NOMO-1 (cell line): ENCODE measurements around the gene CTNNAL1.
"Not testable (repeated sequence)": the region's sequence is repeated elsewhere in the genome, so short reads cannot be mapped to it uniquely, and the experiment has no call there.

ENCODE experiments used
- DNase-seq, 2 experiments: peaks; one replicate each; lab custom pipeline; 2025; ENCODE audit not compliant: unreplicated experiment in 2 of 2; lab: John Stamatoyannopoulos, UW

Gene CTNNAL1

GRCh38 chr9:108997112-108997511, 16.2 kb downstream of the CTNNAL1 start:
- DNase-seq = peak in 1 of 2 experiments; percentile 31

GRCh38 chr9:108996643-108997042, 16.7 kb downstream of the CTNNAL1 start:
- peak; percentile 29 to 63 for DNase-seq

- DNase-seq = peak; percentile 16 to 76
Observed at GRCh38 chr9:108994695-108995094, 18.6 kb downstream of the CTNNAL1 start.

DNA sequence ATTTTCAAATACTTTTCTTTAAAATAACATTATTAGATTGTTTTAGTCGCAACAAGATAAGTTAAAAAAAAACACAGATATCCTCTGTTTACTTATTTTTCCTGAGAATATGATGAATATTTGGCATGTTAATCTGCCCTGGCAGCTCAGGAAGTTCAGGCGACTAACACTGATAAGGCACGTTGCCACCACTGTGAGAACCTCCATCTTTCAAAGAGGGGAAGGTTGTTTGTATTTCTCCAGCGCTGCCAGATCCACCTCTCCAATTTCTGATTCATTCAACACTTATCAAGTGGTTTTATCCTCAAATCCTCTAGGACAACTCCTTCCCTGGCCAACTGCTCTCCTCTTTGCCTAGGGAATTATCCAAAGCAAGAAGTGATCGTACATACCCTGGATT, 21.8 kb downstream of the CTNNAL1 start:
- DNase-seq = no peak

DNA sequence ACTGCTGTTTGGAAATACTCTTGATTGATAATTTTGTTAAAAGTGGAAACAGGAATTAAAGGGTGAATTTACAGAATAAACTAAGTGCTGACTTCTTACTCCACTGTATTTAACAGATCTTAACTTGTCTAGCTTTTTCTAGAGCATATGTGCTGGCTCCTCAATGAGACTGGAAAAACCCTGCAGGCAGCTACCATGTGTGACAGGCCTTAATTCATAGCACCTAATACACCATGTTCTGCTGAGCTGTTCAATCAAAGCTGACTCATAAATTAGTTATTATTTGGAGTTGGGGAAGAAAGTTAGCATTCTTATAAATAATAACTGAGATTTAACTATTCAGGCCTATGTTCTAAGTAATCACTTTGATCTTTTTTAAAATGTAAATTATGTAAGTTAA, 29.4 kb downstream of the CTNNAL1 start:
- DNase-seq = no peak

DNA sequence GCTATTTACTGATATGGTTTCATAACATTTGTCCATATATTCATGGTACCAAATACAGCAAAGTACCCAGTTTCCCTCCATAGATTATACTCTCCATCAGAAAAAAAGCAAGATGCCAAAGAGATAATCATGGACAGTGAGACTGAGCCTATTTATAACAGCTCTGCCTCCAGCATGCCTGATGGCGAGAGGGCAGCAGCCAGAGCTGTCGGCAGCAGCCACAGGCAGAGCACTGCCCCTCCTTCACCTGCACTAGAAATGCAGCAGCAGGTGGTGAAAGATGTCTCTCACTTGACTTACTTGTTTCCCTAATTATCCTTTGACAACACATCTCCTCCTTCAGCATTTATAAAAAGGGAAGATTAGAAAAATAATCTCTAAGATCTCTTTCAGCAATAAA, 32.4 kb downstream of the CTNNAL1 start:
- DNase-seq = no peak

DNA sequence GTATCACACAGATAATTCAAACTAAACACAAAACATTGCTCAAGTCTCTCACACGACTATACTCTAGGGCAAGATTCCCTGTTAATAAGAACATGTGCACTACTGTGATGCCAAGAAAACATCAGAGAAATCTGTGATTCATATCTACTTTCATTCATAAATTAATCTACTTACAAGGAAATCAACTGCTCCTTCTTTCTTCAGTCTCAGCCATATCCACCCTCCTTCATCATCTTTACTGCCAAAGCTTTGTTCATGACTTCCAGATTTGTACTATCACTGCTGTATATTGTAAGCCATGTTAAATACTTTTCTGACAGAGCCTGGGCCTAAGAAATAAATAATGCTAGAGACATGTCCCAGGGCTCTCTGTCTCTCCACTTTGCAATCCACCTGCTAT, 35.1 kb downstream of the CTNNAL1 start:
- no peak for DNase-seq

- DNase-seq = no peak
Observed at GRCh38 chr9:108973895-108974294, 39.4 kb downstream of the CTNNAL1 start.

DNA sequence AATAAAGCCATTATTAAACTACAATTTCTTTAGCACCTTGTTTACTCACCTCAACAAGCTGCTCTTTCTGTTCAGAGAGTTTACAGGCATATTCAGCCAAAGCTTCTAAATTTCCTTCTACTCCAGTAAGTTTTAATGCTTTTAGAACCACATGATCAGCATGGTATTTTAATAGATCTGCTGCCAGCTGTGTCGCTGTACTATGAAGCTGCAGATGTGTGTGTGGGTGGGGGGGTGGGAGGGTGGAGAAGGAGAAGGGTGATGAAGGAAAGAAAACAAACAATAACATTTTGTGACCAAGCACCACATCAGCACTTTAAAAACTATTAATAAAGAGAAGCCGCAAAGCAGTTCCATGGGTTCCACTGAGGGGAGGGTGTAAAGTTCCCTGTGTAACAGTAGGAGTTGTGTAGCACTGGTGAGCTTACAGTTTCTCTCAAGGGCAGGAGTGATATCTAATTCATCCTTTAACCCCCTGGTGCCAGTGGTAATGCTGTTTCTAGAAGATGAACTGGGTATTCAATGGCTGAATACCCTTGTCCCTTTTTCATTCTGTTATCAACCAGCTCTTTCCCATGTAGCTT, 40.6 kb downstream of the CTNNAL1 start:
- DNase-seq = no peak

DNA sequence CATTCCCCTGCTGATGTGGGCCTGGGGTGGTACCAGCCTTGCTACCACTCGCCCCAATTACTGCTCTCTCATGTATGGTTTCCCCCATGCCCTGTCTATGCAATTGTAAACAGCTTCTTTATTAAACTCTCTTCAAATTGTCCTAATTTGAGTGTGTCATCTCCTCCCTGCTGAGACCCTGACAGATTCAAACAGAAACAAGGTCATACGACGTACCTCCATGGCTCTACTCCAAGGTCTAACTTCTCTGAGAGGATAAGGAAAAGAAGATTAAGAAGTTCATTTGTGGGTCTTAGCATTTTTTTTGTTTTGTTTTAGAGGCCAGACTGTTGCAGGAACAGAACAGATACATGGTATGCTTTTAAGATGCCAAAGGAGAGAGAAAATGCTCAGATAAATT, 41.1 kb downstream of the CTNNAL1 start:
- no peak for DNase-seq

DNA sequence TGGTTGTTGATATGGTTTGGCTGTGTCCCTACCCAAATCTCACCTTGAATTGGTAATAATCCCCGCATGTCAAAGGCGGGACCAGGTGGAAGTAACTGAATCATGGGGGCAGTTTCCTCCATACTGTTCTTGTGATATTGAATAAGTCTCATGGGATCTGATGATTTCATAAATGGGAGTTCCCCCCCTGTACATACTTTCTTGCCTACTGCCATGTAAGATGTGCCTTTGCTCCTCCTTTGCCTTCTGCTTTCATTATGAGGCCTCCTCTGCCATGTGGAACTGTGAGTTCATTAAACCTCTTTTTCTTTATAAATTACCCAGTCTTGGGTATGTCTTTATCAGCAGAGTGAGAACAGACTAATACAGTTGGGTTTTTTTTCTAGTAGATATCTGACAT, 41.9 kb downstream of the CTNNAL1 start:
- not testable (repeated sequence) for DNase-seq

GRCh38 chr9:108967916-108968315, 45.4 kb downstream of the CTNNAL1 start:
- DNase-seq = no peak

DNA sequence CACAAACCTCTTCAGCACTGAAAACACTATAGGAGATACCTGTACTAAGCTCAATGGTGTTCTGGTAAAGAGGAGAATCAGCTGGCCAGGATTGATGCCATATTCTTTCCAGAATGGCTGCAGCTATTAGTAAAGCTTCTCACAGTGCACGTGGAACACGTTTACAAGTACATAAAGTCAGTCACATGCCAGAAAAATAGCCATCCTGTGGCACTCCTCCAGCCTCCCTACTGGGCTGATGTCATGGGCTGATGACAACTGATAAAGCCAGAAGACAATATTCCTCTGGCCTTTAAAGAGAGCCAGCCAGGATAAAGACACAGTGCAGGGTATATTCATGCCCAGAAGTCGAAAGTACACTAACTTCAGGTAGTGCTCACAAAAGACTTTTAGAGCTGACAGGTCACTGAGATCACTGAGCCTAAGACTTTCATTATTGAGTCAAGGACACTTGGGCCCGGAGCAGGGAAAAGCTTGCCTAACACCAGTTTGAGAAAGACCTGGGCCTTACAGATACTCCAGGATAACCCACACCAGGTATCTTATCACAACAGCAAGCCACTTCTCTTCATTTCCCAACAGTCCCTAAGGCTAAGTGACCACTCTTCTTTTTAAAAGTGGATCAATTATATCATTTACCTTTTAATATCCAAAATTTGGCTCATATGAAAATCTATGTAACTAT, 49.7 kb downstream of the CTNNAL1 start:
- no peak for DNase-seq

- no peak for DNase-seq
Observed at GRCh38 chr9:108961151-108961550, 52.1 kb downstream of the CTNNAL1 start.

- DNase-seq = no peak
Observed at GRCh38 chr9:108960331-108960730, 53.0 kb downstream of the CTNNAL1 start.

DNA sequence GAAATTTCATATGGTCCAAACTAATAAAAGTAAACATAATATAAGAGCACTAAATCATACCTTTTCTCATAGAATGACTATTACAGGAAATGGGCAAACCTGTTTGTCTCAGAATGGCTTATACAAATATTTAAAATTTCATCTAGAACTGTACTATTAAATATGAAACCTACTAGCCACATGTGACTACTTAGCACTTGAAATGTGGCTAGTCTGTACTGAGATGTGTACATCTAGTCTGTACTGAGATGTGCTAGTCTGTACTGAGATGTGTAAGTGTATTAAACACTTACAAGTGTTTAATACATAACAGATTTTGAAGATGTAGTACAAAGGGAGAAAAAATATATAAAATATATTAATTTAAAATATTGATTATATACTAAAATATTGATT, 56.7 kb downstream of the CTNNAL1 start:
- no peak for DNase-seq

DNA sequence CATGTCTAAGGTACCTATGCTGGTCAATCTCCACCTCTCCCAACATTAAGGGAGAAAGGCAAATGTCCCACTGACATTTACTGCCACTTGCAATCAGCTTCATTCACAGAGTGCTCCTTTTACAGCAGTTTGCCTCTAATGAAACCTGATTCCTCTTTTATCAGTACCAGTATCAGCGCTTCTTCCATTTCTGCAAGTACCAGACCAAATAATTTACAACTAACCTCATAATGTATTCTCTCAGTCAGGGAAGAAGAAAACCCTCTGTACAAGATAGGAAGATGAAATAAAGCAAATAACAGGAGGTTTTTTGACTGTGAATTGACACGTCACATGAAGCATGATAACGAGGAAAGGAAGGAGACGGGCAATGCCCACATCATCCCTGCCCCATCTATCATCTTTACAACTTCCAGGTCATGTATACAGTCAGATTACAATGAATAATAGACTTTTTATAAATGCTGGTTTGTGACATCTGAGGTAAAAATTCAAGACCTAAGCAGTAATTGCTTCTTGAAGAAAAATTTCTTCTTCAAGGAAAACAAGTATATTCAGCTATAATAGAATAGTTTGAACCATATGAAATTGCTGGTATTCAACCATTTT, 57.2 kb downstream of the CTNNAL1 start:
- DNase-seq = no peak

DNA sequence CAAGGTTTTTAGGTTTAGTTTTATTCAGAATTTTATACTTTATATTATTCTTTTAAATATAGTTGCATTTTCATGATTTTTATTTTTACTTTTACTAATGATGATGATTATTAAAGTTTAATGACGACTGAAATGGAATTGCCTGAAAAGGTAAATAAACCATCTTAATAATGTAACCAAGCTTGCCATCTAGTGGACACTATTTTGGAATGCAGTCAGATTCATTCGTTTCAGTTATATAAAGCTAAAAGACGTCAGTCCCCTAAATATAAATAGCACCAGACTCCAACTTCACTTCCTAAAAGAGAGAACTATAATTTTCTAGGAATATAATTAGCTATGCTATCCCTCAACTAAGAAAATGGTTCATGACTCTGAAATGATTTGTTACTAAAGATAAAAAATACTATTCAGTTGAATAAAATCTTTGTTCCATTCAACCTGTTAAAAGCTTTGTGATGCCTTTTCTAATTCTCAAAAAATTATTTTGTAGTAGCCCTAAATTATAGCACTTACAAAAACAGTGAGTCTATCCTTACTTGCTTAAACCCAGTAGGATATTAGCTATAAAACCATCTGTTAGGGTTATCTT, 59.2 kb downstream of the CTNNAL1 start:
- DNase-seq = peak in 1 of 2 experiments; percentile 53

DNA sequence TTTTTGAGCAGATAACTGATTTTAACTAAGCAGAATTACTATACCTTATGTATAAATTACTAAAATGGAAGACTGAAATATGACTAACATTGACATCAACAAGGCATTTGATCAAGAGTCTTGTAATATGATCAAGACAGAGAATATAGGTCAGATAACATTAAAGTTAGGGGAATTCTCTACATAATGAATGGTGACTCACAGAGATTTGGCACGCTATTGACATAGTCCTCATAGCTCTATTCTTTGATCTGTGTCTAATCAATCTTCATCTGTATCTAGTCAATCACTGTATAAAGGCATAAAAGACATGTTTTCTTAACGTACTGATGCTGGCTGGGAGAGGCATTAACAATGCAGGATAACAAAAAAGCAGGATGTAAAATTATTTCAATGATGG, 61.7 kb downstream of the CTNNAL1 start:
- no peak for DNase-seq

DNA sequence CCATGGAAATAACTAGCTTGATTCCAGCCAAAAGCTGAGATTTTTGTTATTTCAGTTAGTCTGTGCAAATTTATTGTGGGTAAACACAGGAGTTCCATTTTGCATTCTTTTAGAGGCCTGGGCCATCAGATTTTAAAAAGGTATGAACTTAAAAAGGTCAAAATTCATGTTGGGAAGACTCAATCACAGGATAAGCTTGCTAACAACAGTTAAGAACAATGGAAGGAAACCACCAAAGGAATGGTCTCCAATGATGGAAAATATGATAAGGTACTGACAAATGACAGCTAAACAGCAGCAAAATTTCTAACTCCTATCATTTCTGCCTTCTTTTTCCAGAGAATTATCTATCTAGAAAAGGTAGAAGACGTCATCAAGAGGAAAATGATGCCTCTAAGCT, 63.1 kb downstream of the CTNNAL1 start:
- no peak for DNase-seq

GRCh38 chr9:108939975-108940374, 73.3 kb downstream of the CTNNAL1 start:
- DNase-seq = no peak
